GM21717 (cell line): ENCODE measurements around the gene SORCS1.

Experiments used
- ATAC-seq: cut with Tn5 transposase; IDR thresholded peaks from one replicate; pipeline ENCODE4 v1.9.1; 2021; ENCODE audit warnings: mild to moderate bottlenecking, moderate library complexity; ENCODE audit not compliant: unreplicated experiment

Gene SORCS1

DNA sequence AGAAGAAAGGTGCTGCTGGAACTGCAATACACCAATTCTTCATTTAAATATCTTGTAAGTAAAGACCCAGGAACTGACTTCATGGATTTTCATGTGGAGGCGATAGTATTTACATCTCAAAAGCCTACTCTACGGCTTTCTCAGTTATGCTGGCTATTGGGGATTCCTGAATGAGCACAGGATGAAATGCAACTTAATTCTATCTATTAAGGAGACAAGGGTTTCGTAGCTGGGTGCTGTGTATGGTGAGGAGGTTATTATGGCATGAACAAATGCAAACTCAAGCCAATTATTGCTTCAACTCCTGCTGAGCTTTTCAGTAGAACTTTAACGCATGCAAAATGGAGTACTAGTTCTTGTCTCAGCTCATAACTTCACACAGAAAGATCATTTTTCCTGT, 251.2 kb downstream of the SORCS1 start:
- no peak for ATAC-seq

GRCh38 chr10:106911096-106911495, 253.4 kb downstream of the SORCS1 start:
- ATAC-seq, result no peak

- no peak for ATAC-seq
These were observed 253.8 kb downstream of the SORCS1 start for GRCh38 chr10:106910666-106911065.

DNA sequence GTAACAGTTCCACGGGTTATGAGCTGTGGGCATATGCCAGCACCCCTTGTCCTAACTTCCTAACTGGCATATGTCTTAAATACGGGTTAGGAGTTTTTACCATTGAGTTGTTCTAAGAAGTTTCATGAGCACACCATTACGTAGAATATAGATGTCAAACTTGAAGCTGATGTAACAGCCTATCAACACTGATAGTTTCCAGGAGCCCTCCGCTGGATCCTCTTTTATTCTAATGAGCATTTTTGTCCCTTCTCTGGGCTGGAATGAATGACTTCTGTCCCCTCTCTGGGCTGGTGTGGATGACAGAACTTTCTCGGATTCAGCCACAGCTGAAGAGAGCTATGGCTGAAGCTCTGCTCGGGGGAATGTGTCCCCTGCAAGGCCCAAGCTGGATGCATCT, 256.3 kb downstream of the SORCS1 start:
- ATAC-seq, result no peak

GRCh38 chr10:106904209-106904608, 260.3 kb downstream of the SORCS1 start:
- ATAC-seq, result no peak

DNA sequence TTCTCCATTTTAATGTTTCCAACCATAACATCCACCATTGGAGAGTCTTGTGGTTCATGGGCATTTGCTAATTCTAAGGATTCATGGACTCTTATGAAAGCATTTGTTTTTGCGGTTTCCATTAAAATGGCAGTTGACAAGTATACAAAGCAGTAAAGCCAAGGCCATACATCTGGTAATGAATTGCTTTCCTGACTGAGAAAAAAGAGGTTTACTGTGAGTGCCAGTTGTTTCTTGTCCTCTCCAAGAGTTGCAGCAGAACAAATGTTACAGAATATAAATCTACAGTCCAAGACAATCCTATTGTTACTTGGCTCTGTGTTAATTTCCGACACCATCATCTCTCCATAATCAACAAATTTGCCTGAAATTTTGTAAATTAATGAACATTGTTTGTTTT, 261.3 kb downstream of the SORCS1 start:
- ATAC-seq, result no peak

GRCh38 chr10:106900016-106900652, 264.4 kb downstream of the SORCS1 start:
- ATAC-seq, result peak; percentile 56

- ATAC-seq, result no peak
These were observed 266.1 kb downstream of the SORCS1 start for GRCh38 chr10:106898446-106898845.

GRCh38 chr10:106897719-106898118, 266.8 kb downstream of the SORCS1 start:
- no peak for ATAC-seq

DNA sequence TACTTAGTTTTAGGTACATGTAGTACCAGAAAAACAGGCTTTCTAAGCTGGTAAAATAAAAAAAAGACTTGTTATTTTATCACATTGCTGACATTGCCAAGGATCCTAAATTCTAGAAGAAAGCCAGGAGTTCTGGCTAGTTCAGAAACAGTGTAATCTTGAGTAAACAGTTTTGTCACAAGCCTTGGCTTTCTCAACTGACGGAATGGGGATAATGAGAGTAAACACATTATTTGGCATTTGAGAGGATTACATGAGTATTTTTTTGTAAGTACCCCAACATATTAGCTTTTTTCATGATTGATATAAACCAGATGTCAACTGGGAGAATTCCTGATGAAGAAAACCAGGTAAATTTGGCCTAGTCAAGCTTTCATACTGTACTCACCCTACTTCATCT, 269.8 kb downstream of the SORCS1 start:
- no peak for ATAC-seq

- ATAC-seq, result no peak
These were observed 286.9 kb downstream of the SORCS1 start for GRCh38 chr10:106877574-106877973.

DNA sequence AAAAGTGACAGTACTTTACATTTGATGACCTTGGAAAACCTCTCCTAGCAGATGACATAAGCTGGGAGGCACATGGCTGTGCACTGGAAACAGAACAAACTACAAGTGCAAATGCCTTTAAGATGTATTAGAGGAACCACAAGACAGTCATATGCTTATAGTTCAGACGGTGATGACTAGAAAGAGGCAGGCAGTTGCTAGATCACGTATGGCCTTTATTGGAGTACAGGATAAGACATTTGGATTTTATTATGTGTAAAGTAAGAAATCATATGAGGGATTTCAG, 290.0 kb downstream of the SORCS1 start:
- ATAC-seq, result no peak

GRCh38 chr10:106873770-106874603, 290.5 kb downstream of the SORCS1 start:
- ATAC-seq, result no peak

- ATAC-seq, result no peak
These were observed 292.3 kb downstream of the SORCS1 start for GRCh38 chr10:106872176-106872575.

- no peak for ATAC-seq
These were observed 298.2 kb downstream of the SORCS1 start for GRCh38 chr10:106866244-106866845.

DNA sequence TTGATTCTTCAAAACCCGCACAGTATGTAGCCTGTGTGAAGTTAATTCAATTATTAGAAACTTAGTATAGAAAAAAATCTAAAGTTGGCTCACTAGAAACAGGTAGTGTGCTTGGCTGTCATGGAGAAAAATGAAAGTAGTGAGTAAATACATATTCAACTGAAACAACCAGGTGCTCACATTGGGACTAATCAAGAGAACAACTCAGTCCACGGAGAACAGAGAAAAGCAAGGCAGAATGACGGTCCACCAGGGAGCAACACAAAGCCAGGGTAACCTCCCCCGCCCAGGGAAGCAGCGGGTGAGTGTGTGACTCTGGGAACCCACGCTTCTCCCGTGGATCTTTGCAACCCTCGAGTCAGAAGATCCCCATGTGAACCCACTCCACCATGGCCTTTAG, 300.5 kb downstream of the SORCS1 start:
- ATAC-seq, result no peak

GRCh38 chr10:106863549-106863948, 301.0 kb downstream of the SORCS1 start:
- ATAC-seq, result no peak

GRCh38 chr10:106859892-106860652, 304.4 kb downstream of the SORCS1 start:
- ATAC-seq, result no peak

DNA sequence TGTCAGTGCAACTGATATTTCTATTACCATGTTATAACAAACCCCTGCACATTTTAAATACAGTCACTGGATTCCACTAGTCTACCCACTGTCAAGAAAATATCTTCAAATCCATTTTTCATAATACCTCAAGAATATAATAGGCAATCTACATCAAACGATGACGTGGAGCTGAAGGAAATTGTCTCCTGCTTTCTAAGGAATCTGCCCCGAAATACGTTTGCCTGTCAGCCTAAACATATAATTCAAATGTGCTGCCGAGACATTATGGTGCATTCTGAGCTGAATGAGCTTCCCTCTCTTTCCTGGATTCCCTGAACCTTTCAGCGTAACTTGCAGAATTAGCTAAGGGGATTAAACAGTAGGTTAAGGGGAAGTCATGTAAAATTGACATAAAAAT, 306.8 kb downstream of the SORCS1 start:
- ATAC-seq, result no peak

DNA sequence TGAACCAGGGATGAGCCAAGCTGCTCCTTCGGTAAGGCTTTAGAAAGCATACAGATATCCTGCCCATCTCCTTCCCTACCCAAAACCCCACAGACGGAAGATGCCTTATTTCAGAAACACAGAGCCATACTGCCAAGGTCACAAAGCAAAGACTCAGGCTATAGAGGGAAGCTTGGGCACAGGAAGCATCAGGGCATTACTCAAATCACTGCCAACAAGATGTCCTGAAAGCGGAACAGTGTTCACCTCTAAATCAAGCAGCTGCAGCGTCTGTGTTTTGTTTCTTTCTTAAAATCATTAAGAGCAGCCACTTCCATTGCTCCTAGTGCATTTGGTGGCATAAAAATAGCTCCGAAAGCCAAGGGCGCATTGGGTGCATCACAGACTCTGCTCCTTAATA, 307.3 kb downstream of the SORCS1 start:
- ATAC-seq, result no peak

GRCh38 chr10:106836933-106837663, 327.4 kb downstream of the SORCS1 start:
- ATAC-seq, result peak; percentile 98
